ENCODE data around the gene GALNT16. TPM values are rescaled to one million over a fixed set of nuclear protein-coding genes. Genes with fewer than 3 reads are reported as not detected.

Gene GALNT16
- total RNA-seq, 2 experiments from 2014 or later, result not detected

DNA sequence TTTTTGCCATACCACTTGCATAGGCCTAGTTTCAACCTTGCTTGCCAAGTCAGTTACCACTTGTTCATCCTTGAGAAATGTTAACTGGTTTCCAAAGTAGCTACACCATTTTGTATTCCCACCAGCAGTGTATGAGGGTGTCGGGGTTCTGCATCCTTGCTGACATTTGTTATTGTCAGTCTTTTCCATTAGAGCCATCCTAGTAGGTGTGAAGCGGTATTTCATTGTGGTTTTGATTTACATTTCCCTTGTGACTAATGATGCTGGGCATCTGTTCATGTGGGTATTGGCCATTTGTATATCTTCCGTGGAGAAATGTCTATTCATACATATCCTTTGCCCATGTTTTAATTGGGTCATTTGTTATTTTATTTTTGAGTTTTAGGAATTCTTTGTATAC is 27.6 kb upstream of the GALNT16 start:
- ChIA-PET POLR2A (no interaction called here), CTCF (no interaction called here)
- Histone ChIP-seq H3K4me1 (ENCODE audit: insufficient read depth, low read length) (no peaks in the 10 kb centered on the region), H3K9me3 (ENCODE audit: control insufficient read depth in 1 of 2, insufficient read depth in 1 of 2, low read length in 2 of 2) (no peaks in the 10 kb centered on the region), H3K27me3 (ENCODE audit: control insufficient read depth in 1 of 2, insufficient read depth in 2 of 2, low read length in 2 of 2) (no peaks in the 10 kb centered on the region), H3K27ac (ENCODE audit: low read depth in 1 of 2, low read length in 2 of 2) (no peak overlapping the region), H3K36me3 (ENCODE audit: insufficient read depth, low read length) (peaks cover 33% of the 10 kb centered on the region), H3K4me3 (ENCODE audit: low read length) (no peak overlapping the region)
- H3K9me3 Mint-ChIP-seq, result no peaks in the 10 kb centered on the region
- H3K27me3 Mint-ChIP-seq, result no peaks in the 10 kb centered on the region
- intact Hi-C loops (cut with DNase I, micrococcal nuclease), result no loop called here
- no peak for DNase-seq
- H3K4me3 Mint-ChIP-seq, result no peak overlapping the region
- H3K36me3 Mint-ChIP-seq (ENCODE audit: low read depth), result peaks cover 76% of the 10 kb centered on the region
- H3K27ac Mint-ChIP-seq, result no peak overlapping the region
- ATAC-seq (ENCODE audit: poor library complexity), result no peak
- H3K4me1 Mint-ChIP-seq (ENCODE audit: low read depth), result no peaks in the 10 kb centered on the region
- TF ChIP-seq, protein P1, sequence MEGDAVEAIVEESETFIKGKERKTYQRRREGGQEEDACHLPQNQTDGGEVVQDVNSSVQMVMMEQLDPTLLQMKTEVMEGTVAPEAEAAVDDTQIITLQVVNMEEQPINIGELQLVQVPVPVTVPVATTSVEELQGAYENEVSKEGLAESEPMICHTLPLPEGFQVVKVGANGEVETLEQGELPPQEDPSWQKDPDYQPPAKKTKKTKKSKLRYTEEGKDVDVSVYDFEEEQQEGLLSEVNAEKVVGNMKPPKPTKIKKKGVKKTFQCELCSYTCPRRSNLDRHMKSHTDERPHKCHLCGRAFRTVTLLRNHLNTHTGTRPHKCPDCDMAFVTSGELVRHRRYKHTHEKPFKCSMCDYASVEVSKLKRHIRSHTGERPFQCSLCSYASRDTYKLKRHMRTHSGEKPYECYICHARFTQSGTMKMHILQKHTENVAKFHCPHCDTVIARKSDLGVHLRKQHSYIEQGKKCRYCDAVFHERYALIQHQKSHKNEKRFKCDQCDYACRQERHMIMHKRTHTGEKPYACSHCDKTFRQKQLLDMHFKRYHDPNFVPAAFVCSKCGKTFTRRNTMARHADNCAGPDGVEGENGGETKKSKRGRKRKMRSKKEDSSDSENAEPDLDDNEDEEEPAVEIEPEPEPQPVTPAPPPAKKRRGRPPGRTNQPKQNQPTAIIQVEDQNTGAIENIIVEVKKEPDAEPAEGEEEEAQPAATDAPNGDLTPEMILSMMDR (IDR thresholded peaks at IDR 0.05), result no peak

DNA sequence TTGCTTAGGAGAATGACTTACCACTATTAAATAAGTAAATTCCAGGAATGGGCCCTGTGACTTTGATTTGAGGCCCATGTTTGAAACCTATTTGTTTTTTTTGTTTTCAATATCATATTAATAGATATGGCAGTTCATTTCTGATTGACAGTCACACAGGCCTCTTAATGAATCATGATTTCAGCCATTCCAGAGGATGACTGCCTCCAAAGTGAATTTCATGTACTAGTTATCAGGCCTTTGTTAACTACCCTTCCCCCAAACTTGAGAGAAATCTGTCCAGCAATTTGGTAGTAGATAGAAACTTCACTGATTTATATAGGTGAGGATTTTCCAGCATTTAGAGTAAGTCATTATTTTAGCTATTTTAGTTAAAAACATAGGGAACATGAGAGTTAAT is 25.9 kb upstream of the GALNT16 start:
- ATAC-seq (ENCODE audit: poor library complexity), result no peak
- TF ChIP-seq, protein P1 (IDR thresholded peaks at IDR 0.05), result no peak
- POLR2A ChIA-PET, result no interaction called here
- no peak overlapping the region for H3K4me3 ChIP-seq (ENCODE audit: low read length)
- H3K27ac Mint-ChIP-seq, result no peak overlapping the region
- no peak overlapping the region for H3K27ac ChIP-seq (ENCODE audit: low read depth in 1 of 2, low read length in 2 of 2)
- peaks cover 82% of the 10 kb centered on the region for H3K36me3 Mint-ChIP-seq (ENCODE audit: low read depth)
- H3K9me3 ChIP-seq (ENCODE audit: control insufficient read depth in 1 of 2, insufficient read depth in 1 of 2, low read length in 2 of 2), result no peaks in the 10 kb centered on the region
- no peaks in the 10 kb centered on the region for H3K4me1 Mint-ChIP-seq (ENCODE audit: low read depth)
- no peak for DNase-seq
- H3K4me1 ChIP-seq (ENCODE audit: insufficient read depth, low read length), result no peaks in the 10 kb centered on the region
- H3K4me3 Mint-ChIP-seq, result no peak overlapping the region
- CTCF ChIA-PET, result no interaction called here
- intact Hi-C loops (cut with DNase I, micrococcal nuclease), result no loop called here
- H3K36me3 ChIP-seq (ENCODE audit: insufficient read depth, low read length), result peaks cover 46% of the 10 kb centered on the region
- no peaks in the 10 kb centered on the region for H3K27me3 ChIP-seq (ENCODE audit: control insufficient read depth in 1 of 2, insufficient read depth in 2 of 2, low read length in 2 of 2)
- H3K27me3 Mint-ChIP-seq, result no peaks in the 10 kb centered on the region
- no peaks in the 10 kb centered on the region for H3K9me3 Mint-ChIP-seq

DNA sequence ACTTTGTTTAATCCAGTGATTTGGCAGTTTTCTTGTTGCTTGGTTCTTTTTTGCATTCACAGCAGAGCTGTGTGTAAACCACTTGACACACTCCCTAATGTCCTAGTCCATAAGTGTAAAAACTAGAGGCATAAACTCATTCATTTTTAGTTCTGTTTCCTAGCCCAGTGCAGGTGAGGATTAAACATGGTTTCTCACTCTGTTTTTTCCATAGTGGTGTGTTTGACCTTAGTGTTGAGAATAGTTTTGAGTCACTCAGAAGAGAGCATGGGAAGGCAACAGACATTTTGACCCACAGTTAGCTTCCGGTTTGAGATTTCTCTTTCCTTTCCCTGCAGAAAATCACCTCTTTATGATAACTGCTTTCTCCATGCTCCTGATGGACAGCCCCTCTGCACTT is 24.2 kb upstream of the GALNT16 start:
- Mint-ChIP-seq H3K27ac (no peak overlapping the region), H3K9me3 (no peaks in the 10 kb centered on the region), H3K4me1 (ENCODE audit: low read depth) (no peaks in the 10 kb centered on the region), H3K4me3 (no peak overlapping the region), H3K36me3 (ENCODE audit: low read depth) (peaks cover 81% of the 10 kb centered on the region), H3K27me3 (no peaks in the 10 kb centered on the region)
- Histone ChIP-seq H3K4me1 (ENCODE audit: insufficient read depth, low read length) (no peaks in the 10 kb centered on the region), H3K27me3 (ENCODE audit: control insufficient read depth in 1 of 2, insufficient read depth in 2 of 2, low read length in 2 of 2) (no peaks in the 10 kb centered on the region), H3K27ac (ENCODE audit: low read depth in 1 of 2, low read length in 2 of 2) (no peak overlapping the region), H3K4me3 (ENCODE audit: low read length) (no peak overlapping the region), H3K36me3 (ENCODE audit: insufficient read depth, low read length) (peaks cover 41% of the 10 kb centered on the region), H3K9me3 (ENCODE audit: control insufficient read depth in 1 of 2, insufficient read depth in 1 of 2, low read length in 2 of 2) (no peaks in the 10 kb centered on the region)
- TF ChIP-seq, protein P1 (IDR thresholded peaks at IDR 0.05), result no peak
- ChIA-PET POLR2A (no interaction called here), CTCF (no interaction called here)
- ATAC-seq (ENCODE audit: poor library complexity) (no peak), DNase-seq (no peak)
- intact Hi-C loops (cut with DNase I, micrococcal nuclease), result no loop called here

Data from CD4-positive, alpha-beta T cell (primary cell).